Stimulated activated CD8-positive, alpha-beta memory T cell treated with anti-CD3 and anti-CD28 coated beads, Interleukin-15, amount 100 ng/mL, for 24 hours (primary cell): ENCODE data around the gene MYH7.

ENCODE experiments used
- DNase-seq: peaks from one replicate; pipeline ENCODE4 v3.0.0-alpha.2; 2020; ENCODE audit warnings: low read depth

Gene MYH7

DNA sequence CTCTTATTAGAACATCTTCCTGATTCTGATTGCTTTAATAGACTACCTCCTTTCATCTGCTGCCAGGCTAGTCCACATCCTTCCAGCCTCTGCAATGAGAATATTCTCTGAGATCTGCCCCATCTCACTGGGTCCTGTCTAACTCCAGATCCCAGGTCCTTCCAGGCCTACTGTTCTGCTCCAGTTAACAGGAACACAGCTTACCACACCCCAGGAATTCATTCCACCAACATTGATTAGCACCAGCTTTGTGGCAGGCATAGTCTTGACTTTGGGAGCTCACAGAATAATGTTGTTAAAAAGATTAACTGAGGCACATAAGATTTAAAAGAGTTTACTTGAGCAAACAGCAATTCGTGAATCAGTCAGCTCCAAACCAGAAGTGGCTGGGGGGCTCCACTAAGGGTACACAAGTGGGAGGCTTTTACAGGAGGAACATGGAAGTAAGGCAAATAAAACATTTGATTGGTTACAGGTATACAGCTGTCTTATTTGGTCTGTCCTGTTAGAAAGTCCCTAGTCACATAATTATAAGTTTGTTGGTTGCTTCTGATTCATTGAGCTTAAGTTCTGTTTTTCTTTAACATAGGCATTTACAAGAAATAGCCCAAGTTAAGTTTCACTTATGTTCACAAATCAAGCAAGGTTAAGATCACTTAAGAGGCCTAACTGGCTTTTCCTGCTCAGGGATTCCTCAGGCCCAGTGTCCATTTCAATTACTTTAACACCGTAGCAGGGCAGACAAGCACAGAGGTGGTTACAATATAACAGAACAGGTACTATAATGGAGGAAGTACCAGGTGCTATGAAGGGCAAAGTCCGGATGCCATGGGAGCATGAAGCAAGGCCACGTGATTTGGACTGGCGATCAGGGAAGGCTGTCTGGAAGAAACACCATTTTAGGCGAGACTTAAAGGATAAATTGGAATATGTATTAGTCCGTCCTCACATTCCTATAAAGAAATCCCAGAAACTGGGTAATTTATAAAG, 12.2 kb upstream of the MYH7 start:
- no peak for DNase-seq

DNA sequence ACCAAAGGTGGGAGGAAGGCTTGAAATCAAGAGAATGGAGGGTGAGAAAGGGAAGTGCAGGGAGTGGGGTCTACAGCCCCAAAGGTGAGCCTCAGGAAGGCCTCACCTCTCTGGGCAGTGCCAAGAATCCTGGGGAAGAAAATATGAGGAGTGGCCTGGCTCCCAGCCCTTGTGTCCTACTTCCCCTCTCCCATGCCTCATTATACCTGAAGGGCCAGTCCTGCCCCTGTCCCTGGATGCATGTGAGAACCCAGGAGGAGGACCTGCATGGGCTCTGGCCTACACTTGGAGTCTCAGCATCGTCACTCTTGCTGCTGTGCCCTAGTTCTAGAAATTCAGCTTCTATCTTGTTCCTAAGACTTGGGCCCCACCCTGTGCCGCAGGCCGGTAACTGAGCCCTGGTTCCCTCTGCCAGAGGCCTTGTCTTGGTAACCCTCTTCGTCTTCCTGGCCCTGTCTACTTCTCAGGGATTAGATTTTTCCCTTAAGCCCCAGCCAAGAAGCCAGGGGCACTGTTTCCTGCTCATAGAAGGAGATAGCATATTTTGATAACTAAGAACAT, 10.9 kb upstream of the MYH7 start:
- no peak for DNase-seq

GRCh38 chr14:23445773-23446172, 10.3 kb upstream of the MYH7 start:
- no peak for DNase-seq

DNA sequence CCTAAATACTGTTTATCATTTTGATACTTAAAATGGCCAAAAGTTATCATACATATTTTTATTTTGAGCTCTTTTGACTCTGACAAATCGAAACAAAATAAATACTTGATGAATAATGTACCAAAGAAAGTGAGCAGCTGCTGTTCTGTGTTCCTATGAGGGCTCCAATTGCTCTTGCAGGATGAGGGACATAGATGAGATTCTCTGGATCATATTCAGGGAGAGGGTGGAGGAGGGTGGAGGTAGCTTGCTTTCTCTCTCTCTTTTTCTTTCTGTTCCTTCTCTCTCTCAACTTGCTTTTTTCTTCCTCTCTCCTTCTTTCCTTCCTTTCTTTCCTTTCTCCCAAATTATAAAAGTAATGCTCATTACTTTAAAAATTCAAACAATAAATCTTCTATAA, 8.9 kb upstream of the MYH7 start:
- no peak for DNase-seq

GRCh38 chr14:23443881-23444280, 8.4 kb upstream of the MYH7 start:
- no peak for DNase-seq

- DNase-seq: no peak
Observed at GRCh38 chr14:23443411-23443812, 8.0 kb upstream of the MYH7 start.

GRCh38 chr14:23442721-23443356, 7.4 kb upstream of the MYH7 start:
- DNase-seq: no peak

DNA sequence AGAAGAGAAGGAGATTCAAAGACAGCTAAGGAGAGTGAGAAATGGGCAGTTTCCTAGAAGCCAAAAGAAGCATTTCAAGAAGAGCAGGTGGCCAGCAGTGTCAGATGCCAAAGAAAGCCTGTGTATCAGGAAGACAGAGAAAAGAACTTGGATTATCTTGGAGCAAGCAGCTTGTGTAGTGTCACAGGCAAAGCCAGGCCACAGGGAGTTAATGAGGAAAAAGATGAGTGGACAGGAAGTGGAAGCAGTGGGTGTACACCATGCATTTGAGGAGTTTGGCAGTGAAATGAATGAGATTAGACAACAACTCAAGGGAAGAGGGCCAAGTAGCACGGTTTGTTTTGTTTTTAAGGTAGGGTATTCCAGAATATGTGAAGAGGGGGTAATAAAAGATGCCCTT, 5.6 kb upstream of the MYH7 start:
- no peak for DNase-seq

- DNase-seq: no peak
Observed at GRCh38 chr14:23439107-23439835, 3.8 kb upstream of the MYH7 start.

- no peak for DNase-seq
Observed at GRCh38 chr14:23438101-23438971, 2.9 kb upstream of the MYH7 start.

DNA sequence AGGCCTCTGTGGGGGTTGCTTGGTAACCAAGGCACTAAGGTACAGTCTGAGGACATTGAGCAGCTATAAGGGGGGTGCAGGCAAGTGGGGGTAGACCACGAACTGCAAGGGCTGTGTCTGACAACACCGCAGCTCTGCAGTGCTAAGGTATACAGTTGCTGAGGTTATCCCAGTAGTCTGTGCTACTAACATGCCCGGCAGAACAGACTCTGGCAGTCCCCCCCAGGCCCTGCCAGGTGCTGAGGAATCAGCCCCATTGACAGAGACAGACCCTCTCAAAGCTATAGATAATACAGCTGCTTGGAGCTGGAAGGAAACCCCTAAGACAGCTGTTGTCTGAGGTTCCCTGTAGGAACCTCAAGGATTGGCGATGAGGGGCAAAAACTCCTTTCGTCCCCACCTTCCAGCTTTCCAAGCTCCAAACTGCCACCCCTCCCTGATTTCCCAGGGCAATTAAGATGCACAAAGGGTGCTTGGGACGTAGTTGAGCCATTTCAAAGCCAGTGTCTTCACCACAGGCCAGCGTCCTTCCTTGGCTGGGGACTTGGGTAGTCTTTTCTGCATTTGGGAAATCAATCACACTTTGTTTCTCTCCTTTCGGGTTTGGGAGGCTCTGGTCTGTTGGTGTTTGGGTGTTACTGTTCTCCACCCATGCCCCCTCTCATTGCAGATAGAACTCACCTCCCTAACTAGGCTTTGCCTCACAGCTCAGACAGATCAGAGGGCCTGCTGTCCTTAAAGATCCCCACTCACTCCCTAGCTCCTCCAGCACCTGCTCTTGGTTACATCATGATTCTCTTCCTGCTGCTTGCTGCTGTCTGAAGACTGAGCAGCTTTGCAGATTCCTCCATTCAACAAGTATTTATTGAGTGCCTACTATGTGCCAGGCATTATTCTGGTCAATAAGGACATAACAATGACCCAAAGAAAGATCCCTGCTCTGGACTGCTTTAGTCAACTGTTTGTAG, 2.0 kb upstream of the MYH7 start:
- no peak for DNase-seq

GRCh38 chr14:23436327-23437132, 1.1 kb upstream of the MYH7 start:
- DNase-seq: no peak

DNA sequence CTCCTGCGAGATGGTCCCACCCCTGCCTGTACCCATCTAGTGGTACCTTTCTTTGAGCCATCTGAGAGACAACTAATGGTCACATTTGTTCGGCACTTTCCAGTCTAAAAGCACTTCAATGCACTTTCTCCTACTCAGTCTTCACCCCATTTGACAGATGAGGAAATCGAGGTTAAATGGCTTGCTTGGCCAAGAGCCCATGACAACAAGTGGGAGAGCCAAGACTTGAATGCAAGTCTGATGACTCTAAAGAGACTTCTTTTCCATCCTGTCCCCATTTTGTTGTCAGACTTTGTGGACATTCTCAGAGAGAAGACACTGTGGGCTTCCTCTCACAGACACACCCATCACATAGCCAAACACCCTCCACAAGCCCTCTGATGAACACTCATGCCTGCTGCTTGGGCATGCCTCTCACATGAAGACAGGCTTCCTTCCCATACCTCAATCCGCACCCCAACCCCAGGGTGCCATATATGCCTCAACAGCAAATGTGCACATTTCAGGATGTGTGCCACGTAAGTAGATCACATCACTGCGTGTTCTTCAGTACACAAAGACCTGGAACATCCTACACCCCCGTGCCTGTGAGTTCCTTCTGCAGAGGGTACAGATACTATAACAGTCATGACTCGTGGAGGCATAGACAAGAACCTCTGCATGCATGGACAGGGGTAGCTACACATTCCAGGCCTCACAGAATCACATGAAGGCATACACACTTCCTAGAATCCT, 805 bp downstream of the MYH7 start:
- DNase-seq: no peak

DNA sequence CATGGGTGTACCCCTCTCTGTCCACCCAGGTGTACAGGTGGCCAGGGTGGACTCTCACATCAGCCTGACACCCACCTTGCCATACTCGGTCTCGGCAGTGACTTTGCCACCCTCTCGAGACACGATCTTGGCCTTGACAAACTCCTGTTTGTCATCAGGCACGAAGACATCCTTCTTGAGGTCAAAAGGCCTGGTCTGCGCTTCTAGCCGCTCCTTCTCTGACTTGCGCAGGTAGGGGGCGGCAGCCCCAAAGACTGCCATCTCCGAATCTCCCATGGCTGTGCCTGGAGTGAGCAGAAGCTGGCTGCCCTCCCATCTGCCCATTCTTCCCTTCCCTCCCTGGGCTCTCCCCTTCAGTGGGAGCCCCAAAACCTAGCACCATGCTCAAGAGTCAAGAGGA, 2.0 kb downstream of the MYH7 start:
- DNase-seq: no peak

GRCh38 chr14:23432946-23433345, 2.5 kb downstream of the MYH7 start:
- DNase-seq: no peak

DNA sequence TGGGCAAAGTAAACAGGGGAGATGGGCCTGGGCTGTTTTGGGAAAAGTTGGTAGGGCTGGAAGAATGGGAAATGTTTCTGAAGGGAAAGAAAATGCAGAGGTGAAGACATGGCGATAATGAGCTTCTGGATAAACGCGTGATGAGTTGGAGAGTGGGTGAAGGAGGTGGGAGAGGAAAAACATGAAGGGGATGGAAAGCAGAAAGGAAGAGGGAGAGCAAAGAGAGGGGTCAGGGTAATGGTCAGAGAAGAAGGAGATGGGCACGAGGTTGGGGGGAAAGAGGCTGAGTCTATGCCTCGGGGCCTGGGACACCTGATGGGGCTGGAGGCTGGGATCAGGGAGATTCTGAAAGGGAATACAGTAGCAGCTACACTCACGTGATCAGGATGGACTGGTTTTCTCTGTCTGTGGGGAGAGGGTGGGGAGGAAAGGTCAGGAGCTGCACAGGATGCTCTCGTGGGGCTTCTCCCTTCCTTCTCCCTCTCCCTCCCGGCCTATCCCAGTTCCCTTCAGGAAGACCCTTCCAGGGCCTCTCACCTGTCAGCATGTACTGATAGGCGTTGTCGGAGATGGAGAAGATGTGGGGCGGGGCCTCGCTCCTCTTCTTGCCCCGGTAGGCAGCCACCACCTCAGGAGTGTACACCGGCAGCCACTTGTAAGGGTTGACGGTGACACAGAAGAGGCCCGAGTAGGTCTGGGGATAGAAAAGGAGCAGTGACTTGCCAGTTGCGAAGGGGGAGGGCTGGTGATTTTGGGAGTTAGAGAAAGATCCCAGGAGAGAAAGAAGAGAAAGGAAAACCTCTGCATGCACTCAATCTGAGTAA, 3.1 kb downstream of the MYH7 start:
- no peak for DNase-seq

DNA sequence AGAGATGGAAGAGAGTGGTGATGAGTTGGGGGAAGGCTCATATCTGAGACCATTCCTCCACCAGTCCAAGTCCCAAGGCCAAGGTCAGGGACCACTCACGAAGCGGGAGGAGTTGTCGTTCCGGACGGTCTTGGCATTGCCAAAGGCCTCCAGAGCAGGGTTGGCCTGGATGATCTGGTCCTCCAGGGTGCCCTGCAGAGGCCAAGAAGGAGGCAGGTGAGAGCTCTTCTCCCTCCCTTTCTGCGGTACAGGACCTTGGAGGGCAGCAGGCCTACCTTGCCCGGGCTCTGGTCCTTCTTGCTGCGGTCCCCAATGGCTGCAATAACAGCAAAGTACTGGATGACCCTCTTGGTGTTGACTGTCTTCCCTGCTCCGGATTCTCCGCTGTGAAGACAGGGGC, 4.0 kb downstream of the MYH7 start:
- no peak for DNase-seq

DNA sequence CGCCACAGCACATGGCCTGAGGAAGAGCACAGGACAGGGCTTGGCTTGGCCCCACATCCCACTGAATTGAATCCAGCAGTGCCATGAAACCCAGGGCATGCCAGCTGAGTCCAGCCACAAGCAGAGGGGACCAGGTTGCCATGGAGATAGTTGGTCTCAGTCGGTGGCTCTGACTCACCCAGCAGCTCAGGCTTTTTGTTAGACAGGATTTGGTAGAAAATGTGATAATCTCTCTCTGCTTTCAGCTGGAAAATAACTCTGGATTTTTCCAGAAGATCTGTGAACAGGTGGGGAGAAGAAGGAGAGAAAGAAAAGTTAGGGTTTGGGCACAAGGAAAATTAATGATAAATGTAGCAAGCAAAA, 4.8 kb downstream of the MYH7 start:
- DNase-seq: no peak
